LHCN-M2 (cell line): ENCODE data around the gene SFXN3. TPM values are rescaled to one million over a fixed set of nuclear protein-coding genes. Genes with fewer than 3 reads are reported as not detected.
"Not testable (repeated sequence)": the region's sequence is repeated elsewhere in the genome, so short reads cannot be mapped to it uniquely, and the experiment has no call there.

Source experiments
- DNase-seq: peaks from one replicate; pipeline ENCODE4 v3.0.0-alpha.2; 2012; ENCODE audit warnings: low read depth
- total RNA-seq: library from RNA; depleted of rRNA; stranded (reverse); fragments of >200 nt; gene quantifications from 2 replicates; pipeline ENCODE4 v1.2.3, GENCODE V29; 2014

Gene SFXN3
- total RNA-seq, 1 experiment from 2014 or later = 101 TPM

DNA sequence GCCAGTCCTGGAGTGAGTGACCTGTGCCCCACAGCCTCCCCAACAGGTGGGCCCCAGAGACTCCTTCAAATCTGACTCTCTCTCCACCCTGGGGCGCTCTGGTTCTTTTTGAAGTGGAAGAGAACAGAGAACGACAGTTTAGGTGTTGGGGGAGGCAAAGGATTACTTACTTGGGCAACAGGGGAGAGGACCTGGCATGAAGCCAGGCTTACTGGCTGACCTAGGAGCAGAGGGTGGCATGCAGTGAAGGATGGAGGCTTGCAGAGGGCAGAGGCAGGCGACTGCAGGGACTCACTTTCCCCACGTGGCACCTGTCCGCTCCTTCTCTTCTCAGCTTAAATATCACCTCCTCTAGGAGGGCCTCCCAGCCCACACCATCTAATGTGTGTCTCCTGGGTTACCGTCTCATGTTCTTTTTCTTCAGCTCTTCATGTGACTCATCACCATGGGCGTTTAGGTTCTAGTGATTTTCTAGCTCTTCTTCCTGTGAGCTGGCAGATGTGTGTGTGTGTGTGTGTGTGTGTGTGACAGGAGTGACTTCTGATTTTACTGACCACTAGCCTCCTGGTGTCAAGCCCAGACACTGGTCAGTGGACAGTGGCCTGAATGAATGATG, 16.0 kb upstream of the SFXN3 start:
- DNase-seq = peak; percentile 99

DNA sequence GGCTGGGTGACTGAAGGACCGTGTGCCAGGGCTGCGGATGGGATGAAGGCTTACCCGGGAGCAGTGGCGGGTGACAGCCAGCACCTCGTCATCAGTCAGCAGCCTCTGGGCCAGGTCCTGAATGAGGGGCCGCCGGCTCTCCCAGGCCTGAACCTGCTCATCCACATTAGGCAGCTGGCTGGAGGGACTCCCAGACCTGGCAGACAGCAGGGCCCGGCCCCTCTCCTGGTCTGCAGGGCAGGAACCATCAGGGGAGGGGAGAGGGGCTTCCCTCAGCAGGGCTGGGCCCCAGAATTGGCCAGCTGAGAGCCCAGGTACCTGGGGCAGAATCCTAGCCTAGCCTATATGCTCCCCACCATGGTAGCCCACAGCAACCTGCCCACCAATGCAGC, 15.5 kb upstream of the SFXN3 start:
- DNase-seq = no peak

DNA sequence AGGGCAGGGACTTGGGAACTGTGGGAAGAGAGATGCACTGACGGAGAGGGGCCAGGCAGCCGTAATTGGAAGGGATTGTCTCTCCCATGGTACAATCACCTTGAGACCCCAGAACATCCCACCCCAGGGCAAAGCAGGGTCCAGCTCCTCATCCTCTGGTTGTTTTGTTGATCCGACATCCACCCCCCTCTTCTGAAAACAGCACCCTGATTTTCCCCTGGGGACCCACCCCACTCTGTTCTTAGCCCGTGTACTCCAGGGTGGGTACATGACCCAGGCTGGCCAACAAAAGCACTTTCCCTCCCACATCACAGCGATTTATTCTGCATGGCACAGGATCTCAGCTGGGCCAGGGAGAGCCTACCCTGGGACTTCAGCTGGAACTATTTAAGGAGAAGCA, 14.2 kb upstream of the SFXN3 start:
- no peak for DNase-seq

DNA sequence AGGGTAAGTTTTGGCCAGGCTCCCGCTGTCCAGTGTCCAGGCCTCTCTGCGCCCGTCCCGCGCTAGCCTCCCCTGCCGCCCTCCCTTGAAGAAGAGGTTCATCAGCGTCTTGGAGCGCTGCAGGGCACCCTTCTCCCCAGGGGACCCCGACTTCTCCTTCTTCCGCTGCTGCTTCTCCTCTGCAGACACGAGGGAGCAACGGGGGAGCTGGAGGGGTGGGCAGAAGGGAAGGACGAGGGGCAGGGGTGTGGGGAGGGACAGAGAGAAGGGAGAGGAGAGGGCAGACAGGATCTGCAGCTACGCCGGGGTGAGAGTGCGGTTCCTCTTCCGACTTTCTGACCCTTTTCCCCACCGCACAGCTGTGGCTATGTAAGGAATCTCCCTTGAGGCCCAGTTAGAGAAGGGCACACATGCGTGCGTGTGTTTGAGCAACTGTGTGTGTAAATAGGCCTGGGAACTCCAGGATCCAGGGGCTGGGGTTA, 12.9 kb upstream of the SFXN3 start:
- no peak for DNase-seq

DNA sequence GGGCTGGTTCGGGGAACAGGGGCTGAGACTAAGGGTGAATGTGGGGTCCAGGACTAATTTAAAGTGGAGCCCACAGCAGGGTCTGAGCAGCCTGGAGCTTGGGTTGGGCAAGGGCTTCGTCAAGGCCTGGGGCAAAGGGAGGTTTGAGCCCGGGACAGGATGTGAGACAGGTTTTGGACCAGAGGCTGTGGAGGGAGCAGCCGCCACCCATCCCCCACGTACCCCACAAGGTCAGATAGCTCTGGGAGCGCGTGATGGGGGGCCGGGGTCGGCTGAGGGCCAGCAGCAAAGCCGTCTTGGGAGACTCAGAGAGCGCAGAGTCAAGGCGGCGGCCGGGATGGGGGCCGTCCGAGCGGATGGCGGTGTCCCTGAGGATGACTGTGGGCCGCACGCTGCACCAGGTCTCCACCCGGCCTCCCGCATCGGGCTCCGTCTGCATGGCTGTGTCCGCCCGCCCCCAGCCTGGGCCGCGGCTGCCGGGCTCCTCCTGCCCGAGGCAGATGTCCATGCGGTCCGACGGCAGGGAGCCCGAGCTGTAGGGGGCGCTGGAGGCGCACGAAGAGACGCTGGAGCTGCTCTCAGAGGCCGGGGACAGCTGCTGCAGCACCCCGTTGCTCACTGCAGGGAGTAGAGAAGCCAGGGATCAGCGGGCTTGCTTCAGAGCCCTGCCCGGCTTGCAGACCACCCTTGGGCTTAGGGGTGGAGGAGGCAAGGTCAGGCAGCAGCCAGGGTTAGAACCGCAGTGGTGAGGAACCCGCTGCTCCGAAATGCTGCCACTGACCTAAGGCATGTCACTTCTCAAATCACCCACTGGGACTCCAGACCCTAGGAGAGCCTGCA, 12.2 kb upstream of the SFXN3 start:
- peak; percentile 86 for DNase-seq

DNA sequence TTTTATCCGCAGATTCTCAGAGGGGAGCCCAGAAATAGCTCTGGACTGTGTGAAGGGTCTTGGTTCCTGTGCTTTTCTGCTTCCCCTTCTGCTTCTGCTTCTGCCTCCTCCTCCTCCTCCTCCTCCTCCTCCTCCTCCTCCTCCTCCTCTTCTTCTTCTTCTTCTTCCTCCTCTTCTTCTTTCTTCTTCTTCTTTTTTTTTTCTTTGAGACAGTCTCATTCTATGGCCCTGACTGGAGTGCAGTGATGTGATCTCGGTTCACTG, 11.7 kb upstream of the SFXN3 start:
- DNase-seq = no peak

DNA sequence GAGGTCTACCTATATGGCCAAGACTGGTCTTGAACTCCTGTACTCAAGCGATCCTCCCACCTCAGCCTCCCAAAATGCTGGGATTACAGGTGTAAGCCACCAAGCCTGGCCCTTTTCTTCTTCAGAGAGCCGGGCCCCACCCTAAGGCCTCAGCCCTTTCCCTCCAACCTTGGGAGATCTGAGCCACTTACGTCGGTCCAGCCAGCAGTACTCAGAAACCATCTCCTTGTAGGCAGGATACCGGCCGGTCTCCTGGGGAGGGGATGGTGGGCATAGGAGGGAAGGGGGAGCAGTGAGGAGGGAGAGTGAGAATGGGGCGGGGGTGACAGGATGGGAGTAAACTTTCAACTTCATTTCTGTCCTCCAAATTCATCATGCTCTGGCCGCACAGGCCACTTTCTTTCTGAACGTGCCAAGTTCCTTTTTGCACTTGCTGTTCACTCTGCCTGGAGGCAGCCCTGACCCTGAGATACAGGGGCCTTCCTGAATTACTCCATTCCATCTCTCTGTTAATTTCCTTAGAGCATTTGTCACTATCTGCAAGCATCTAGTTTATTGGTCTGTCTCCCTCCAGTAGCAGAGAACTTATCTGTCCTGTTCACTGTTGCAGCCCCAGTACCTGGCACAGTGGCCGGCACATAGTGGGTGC, 10.5 kb upstream of the SFXN3 start:
- DNase-seq = no peak

DNA sequence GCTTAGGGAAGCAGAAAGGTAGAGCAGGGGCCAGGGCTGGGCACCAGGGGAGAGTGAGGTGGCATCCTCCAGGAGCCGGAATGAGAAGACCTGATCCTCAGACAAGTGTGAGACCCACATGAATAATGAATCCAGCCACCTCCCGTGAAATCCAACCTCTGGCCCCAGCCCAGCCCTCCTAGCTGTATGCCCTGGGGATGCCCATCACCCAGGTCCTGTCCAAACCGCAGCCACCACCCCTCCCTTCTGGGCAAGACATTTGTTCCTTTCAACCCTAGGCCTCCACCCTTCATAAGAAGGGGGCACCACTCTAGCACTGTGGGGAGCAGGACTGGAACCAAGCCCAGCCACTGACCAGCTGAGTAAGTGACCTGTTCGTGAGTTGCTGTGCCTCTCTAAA, 9.8 kb upstream of the SFXN3 start:
- DNase-seq = no peak

DNA sequence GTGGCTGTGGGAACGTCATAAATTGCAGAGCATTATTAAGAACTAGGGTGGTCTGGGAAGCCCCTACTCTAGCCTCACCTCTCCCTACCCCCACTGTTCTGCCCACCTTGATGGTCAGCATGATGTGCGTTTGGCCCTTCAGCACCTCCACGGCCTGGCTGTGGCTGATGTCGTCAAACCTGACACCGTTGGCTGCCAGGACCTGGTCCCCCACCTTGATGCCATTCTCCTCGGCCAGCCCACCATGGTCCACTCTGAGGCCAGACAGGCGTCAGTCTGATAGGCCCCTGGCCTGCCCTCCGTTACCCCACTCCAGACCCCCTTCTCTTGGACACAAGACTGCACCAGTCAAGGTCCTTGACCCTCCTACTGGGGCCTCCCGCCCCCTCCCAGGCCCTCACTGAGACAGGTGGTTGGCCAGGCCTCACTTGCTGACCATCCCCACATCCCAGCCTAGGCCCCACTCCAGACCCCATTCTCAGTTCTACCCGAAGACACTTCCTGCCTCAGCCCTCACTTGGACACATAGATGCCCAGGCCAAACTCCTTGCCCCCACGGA, 9.3 kb upstream of the SFXN3 start:
- no peak for DNase-seq

DNA sequence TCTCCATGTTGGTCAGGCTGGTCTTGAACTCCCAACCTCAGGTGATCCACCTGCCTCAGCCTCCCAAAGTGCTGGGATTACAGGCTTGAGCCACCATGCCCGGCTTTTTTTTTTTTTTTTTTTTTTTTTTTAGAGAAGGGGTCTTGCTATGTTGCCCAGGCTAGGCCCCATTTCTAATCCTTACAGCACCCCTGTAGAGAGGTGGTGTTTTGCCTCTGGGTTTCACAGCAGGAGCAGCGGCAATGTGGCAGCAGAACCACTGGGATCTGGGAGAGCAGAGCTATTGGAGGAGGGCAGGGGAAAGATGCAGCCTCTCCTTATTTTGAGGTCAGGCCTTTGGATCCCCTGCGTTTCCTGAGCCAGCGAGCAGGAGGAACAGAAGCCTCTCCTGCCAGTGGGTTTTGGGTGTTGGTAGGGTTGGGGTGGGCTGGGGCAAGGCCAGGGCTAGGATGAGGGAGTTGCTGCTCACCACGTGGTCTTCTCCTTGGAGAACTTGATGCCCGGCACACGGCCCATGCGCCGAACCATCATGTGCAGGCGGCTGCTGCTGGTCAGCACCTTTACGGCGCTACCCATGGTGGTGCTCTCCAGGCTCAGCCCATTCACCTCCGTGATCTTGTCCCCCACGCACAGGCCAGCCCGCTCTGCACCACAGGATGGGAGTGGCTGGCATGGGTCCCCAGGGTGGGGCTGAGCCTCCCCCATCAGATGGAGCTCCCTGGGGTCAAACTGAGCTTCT, 7.9 kb upstream of the SFXN3 start:
- DNase-seq = no peak

DNA sequence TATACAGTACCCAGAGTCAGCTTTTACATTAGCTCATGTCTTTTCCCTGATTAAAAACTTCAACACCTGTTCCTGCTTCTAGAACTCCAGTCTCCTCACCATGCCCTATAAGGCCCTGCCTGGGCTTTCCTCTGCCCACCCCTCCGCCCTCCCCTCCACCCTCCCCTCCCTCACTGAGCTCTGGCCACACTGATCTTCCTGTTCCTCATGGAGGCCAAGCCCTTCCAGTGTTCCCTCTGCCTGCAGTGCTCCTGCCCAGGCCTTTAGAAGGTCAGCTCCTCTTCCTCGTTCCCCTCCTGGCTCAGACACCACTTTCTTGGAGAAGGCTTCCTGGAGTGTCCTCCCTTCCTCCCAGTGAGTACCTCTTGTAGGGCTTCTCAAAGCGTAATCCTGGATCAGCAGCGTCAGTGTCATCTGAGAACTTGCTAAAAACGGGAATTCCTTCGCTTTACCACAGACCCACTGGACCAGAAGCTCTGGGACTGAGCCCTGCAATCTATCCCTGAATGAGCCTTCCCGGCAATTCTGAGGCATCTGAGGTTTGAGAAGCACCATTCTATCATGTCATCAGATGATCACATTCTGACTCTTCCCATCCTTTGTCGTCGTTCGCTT, 3.8 kb upstream of the SFXN3 start:
- DNase-seq = no peak

DNA sequence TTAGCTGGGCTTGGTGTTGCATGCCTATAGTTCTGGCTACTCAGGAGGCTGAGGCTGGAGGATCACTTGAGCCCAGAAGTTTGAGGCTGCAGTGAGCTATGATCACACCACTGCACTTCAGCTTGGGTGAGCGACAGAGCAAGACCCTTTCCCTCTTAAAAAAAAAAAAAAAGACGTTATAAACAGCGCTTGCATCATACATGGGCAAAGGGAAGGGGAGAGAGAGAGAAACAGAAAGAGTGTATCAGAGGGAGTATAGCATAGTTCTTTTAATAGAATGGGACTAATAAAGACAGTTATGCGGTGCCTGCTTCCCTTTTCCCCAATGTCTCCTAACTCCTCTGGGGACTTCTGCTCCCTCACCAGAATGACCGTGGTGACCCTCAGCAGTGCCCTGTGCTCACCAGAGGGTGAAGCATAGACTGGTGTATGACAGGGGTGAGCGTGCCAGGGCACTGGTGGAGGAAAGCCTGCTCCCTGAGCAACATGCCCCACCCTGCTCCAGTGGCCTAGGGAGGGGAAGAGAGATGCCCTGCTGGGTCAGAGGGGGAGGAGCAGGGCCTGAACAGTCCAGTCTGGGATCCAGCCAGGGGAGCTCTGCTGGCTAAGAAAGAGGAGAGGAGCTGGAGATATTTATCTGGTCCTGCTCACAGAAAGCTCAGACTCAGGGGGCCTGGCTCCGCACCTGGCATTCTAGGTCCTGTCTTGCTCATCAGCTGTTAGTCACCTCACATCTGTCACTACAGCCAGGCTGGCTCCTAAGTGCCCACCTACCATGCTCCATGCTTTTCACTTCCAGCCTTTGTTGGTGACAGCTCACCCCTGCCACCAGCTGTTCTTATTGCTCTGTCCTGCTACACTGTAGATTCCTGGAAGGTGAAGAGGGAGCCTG, 2.3 kb upstream of the SFXN3 start:
- DNase-seq = peak; percentile 64

DNA sequence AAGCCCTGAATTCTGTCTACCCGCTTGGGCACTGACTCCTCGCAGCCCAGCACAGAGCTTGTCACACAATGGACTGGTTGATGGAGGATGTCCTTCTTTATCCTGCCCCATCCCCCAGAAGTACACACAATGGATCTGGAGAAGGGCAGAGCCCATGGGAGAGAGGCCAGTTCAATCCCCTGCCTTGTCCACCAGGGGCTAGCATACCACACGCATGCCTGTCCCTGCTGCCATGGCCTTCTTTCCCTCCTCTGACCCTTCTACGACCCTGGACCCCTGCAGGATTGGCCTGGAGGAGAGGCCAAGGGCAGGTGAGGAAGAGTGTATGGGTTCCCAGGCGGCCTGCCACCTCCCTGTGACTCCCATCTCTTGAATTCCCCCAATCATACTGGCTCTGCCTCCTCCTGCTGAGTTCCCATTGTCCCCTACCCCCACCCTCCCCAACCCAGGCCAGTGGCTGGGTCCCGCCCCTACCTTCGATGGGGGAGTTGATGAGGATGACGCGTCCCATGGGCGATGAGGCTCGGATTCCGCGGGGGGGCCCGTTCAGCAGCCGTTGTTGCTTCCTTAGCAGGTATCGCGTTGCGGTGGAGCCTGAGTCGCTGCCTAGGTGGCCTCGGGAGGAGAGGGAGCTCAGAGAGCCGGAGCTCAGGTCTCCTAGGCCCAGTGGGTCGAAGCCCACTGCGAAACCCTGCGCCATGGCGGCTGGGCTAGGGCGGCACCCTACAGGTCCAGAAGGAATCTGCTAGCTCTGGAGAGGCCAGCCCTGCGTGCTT, 1.3 kb upstream of the SFXN3 start:
- no peak for DNase-seq

DNA sequence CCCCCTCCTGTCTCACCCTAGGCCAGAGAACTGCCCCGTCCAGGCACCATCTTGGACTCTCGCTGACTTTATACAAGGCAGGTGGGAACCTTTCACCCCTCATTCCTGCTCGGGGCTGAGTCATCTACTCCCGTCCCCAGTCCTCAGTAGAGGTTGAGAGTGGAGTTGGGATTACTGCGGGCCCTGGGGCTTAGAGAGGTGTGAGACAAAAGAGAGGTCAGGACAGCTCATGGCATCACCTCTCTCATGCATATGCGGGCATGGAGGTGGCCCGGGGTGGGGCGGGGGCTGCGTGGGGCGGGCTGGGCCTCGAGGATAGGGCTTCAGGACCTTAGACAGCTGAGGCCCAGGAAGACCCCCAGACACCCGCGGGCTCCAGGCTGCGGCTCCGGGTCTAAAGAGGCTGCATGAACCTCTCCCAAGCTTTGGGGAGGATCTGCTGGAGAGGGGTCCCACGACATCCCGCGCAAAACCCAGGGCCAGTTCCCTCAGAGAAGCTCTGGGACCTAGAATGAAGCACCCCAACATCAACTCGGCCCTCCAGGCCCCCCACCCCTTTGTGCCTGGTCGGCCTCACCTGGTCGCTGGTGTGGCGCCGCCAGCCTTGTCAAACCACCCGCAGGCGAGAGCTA, 422 bp upstream of the SFXN3 start:
- DNase-seq = no peak

DNA sequence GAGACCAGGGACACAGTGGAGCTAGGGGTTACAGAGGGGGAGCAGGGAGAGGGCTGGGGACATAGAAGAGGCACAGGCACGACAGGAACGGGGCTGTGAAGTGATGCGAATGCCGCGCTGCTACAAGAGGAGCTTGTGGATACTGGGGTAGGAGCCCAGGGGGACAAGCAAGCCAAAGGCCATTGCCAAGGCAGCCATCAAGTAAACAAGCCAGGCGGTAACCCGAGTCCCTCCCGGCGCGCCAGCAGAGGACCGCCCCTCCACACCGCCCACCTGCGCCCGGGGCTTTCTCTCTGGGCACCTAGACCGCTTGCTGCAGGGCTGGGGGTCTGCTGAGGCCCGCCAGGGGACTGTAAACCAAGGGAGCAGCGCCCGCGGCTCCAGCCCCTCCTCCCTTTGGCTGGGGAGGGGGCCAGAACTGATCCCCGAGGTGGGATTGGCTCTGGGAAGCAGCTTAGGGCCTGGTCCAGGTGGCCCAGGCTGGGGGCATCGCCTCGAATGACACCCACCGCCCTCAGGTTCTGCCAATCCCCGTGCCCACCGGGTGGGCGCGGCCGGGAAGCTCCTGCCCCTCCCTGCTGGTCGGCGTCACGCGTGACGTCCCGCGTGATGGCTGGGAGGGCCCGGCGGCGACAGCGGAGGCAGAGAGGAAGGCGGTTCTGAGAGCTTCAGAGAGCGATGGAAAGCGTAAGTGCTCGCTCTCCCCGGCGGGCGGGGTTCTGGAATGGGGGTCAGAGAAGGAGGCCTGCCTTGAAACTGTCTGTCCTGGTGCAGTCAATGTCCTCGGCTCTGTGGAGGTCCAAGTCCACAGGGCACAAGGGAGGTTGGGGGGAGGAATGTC, 982 bp downstream of the SFXN3 start:
- DNase-seq = peak; percentile 65

DNA sequence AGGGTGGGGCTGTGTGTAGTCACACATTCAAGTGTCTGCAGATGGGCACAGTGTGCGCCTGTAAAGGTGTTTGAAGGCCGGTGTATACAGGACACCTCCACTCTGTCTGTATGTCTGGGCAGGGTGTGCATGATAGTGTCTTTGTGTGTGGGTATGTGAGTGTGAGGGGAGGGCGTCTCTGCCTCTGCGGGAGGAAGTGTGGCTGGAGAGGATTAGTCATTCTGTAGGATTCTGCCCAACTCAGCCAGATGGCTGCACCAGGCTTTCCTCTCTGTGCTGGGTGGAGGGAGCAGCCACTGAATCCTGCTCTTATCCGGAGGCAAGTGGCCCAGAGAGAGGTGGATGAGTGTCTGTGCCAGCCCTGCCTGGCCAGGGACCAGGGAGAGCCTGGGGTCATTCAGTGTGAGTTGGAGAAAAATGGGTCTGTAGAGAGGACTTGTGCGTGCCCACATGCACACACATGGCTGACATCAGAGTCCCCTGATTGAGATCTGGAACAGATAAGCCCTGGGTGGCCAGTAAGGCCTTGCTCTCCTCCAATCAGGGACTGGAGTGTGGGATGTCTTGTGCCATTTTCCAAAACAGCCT, 1.7 kb downstream of the SFXN3 start:
- DNase-seq = peak; percentile 83

DNA sequence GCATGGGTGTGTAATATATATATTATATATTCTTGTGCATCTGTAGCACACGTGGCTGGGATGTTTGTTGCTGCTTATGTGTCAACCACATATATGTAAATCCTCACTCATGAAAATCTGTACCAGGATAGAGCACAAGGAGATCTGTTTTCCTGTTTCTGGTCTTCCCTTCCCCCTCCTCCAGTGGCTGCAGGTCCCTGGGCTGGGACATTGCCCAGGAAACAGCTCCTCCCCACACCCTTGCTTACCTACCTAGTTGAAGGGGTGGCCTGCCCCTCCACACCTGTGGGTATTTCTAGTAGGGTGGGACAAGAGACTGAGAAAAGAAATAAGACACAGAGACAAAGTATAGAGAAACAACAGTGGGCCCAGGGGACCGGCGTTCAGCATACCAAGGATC, 2.2 kb downstream of the SFXN3 start:
- no peak for DNase-seq

DNA sequence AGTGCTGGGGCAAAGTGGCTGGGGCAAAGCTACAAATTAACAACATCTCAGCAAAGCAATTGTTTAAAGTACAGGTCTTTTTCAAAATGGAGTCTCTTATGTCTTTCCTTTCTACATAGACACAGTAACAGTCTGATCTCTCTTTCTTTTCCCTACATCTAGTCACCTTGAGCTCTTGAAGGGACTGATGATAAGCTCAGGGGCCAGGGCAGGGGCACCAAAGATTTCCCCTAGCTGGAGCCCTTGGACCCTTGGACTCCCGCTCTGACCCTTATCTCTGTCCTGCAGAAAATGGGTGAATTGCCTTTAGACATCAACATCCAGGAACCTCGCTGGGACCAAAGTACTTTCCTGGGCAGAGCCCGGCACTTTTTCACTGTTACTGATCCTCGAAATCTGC, 3.4 kb downstream of the SFXN3 start:
- not testable (repeated sequence) for DNase-seq
